A549 (cell line): Measurements from ENCODE around the gene MEGF6. TPM values are rescaled to one million over a fixed set of nuclear protein-coding genes. Genes with fewer than 3 reads are reported as not detected.

Experiments
- ATAC-seq, 2 experiments: fragments of 200-7000 bp in 1 of 2; fragments of >200 bp in 1 of 2; cut with Nextera tagmentation in 1 of 2; cut with Tn5 transposase in 1 of 2; 3 replicates each; pipeline versions ENCODE4 v1.8.0 to v1.9.1; 2018 to 2020; ENCODE audit warnings: mild to moderate bottlenecking in 1 of 2, moderate library complexity in 1 of 2
- CTCF ChIA-PET: fragments of 300-600 bp; sonication (Branson Sonifier 250); formaldehyde crosslinking; extraction: SDS; loops from one replicate; lab custom pipeline; 2021; ENCODE audit warnings: antibody characterized with exemption, inconsistent platforms; lab: Yijun Ruan, JAX
- POLR2A ChIA-PET: fragments of 350-600 bp; formaldehyde crosslinking; extraction: SDS; loops from one replicate; lab custom pipeline; 2021; ENCODE audit warnings: antibody characterized with exemption, inconsistent platforms; lab: Yijun Ruan, JAX
- DNase-seq, 2 experiments: peaks; one replicate each; pipeline versions ENCODE4 v3.0.0 to v3.0.0-alpha.2; 2011 to 2016; ENCODE audit warnings: low read depth in 1 of 2, low spot score in 1 of 2
- FAIRE-seq: peaks from 2 replicates; lab custom pipeline; 2011; peaks lifted over from hg19 to GRCh38; lab: Jason Lieb, UNC
- H3K27ac ChIP-seq, 2 experiments: fragments of >200 bp; sonication (Bioruptor Twin); formaldehyde crosslinking; 3 replicates each; pipeline ENCODE4 v1.5.1; 2016 to 2017
- H3K4me1 ChIP-seq: fragments of >200 bp; sonication (Bioruptor Twin); formaldehyde crosslinking; 3 replicates; pipeline ENCODE4 v1.6.1; 2016
- H3K4me2 ChIP-seq: fragments of >200 bp; sonication (Bioruptor Twin); formaldehyde crosslinking; 3 replicates; pipeline ENCODE4 v1.6.1; 2016
- H3K4me3 ChIP-seq: fragments of >200 bp; sonication (Bioruptor Twin); formaldehyde crosslinking; 3 replicates; pipeline ENCODE4 v1.5.1; 2016
- H3K9me3 ChIP-seq: fragments of >200 bp; sonication (Bioruptor Twin); formaldehyde crosslinking; 3 replicates; pipeline ENCODE4 v1.6.1; 2016
- BCL3 ChIP-seq: fragments of >200 bp; sonication (Bioruptor Twin); formaldehyde crosslinking; IDR thresholded peaks from 3 replicates; pipeline ENCODE4 v1.6.1; 2016
- BHLHE40 ChIP-seq: IDR thresholded peaks from 2 replicates; pipeline ENCODE4 v1.6.1; 2012; ENCODE audit warnings: low read depth, low read length, inconsistent platforms
- CBX2 ChIP-seq: fragments of 200-600 bp; sonication (generic); IDR thresholded peaks from 2 replicates; pipeline ENCODE4 v1.6.1; 2016; ENCODE audit warnings: low read depth, mild to moderate bottlenecking, borderline replicate concordance
- CBX8 ChIP-seq: fragments of 200-600 bp; sonication (generic); IDR thresholded peaks from 2 replicates; pipeline ENCODE4 v1.6.1; 2016
- CEBPB ChIP-seq, 2 experiments: fragments of >200 bp in 1 of 2; sonication (Bioruptor Twin) in 1 of 2; formaldehyde crosslinking in 1 of 2; IDR thresholded peaks; 2 replicates each; pipeline ENCODE4 v1.6.1; 2012 to 2016
- CHD2 ChIP-seq: fragments of 150-350 bp; IDR thresholded peaks from 2 replicates; pipeline ENCODE4 v1.6.1; 2014; ENCODE audit warnings: low read length; ENCODE audit not compliant: partially characterized antibody
- CTCF ChIP-seq: fragments of >200 bp; sonication (Bioruptor Twin); formaldehyde crosslinking; IDR thresholded peaks from 3 replicates; pipeline ENCODE4 v1.5.1; 2016
- E2F6 ChIP-seq: IDR thresholded peaks from 2 replicates; pipeline ENCODE4 v1.6.1; 2012; ENCODE audit warnings: low read depth, borderline replicate concordance
- EHF ChIP-seq: fragments of 250-450 bp; sonication (Bioruptor Pico); IDR thresholded peaks from 2 replicates; pipeline ENCODE4 v1.5.0; 2020; ENCODE audit warnings: mild to moderate bottlenecking
- ELK1 ChIP-seq: fragments of 150-350 bp; IDR thresholded peaks from 2 replicates; pipeline ENCODE4 v1.6.1; 2014; ENCODE audit warnings: low read depth, mild to moderate bottlenecking, low read length
- ESRRA ChIP-seq: fragments of 150-350 bp; IDR thresholded peaks from 2 replicates; pipeline ENCODE4 v1.6.1; 2014; ENCODE audit warnings: mild to moderate bottlenecking, low read length, borderline replicate concordance
- FOSB ChIP-seq: fragments of 250-450 bp; sonication (Bioruptor Pico); IDR thresholded peaks from 2 replicates; pipeline ENCODE4 v1.5.0; 2020; ENCODE audit warnings: mild to moderate bottlenecking, moderate library complexity
- FOSL2 ChIP-seq, 2 experiments: fragments of 450-650 bp in 1 of 2; fragments of >200 bp in 1 of 2; sonication (Bioruptor Twin) in 1 of 2; formaldehyde crosslinking; IDR thresholded peaks; 2 replicates each; pipeline versions ENCODE4 v1.5.0 to v1.6.1; 2016 to 2020; ENCODE audit warnings: mild to moderate bottlenecking in 1 of 2, moderate library complexity in 1 of 2
- HEYL ChIP-seq: fragments of 250-450 bp; sonication (Bioruptor Pico); IDR thresholded peaks from 2 replicates; pipeline ENCODE4 v1.8.0; 2021; ENCODE audit warnings: mild to moderate bottlenecking, moderate library complexity
- HOXA7 ChIP-seq: fragments of 250-450 bp; sonication (Bioruptor Pico); IDR thresholded peaks from 2 replicates; pipeline ENCODE4 v1.5.0; 2020; ENCODE audit warnings: mild to moderate bottlenecking, moderate library complexity
- HOXB13 ChIP-seq: fragments of 250-450 bp; sonication (Bioruptor Pico); IDR thresholded peaks from 2 replicates; pipeline ENCODE4 v1.5.0; 2020; ENCODE audit warnings: low read depth, mild to moderate bottlenecking, moderate library complexity
- HOXB5 ChIP-seq: fragments of 250-450 bp; sonication (Bioruptor Pico); IDR thresholded peaks from 2 replicates; pipeline ENCODE4 v1.5.0; 2020; ENCODE audit warnings: mild to moderate bottlenecking, moderate library complexity
- JUNB ChIP-seq: fragments of >200 bp; sonication (Bioruptor Twin); formaldehyde crosslinking; IDR thresholded peaks from 2 replicates; pipeline ENCODE4 v1.6.1; 2016
- KDM5A ChIP-seq: fragments of 200-600 bp; sonication (generic); IDR thresholded peaks from 2 replicates; pipeline ENCODE4 v1.6.1; 2016; ENCODE audit warnings: antibody characterized with exemption, mild to moderate bottlenecking
- NFE2L2 ChIP-seq: fragments of 150-350 bp; conservative IDR thresholded peaks from 2 replicates; pipeline ENCODE4 v1.6.1; 2014; ENCODE audit warnings: low read length
- PHF8 ChIP-seq: fragments of 200-600 bp; sonication (generic); IDR thresholded peaks from 2 replicates; pipeline ENCODE4 v1.6.1; 2016; ENCODE audit warnings: low read depth, mild to moderate bottlenecking, antibody characterized with exemption, moderate library complexity, borderline replicate concordance
- RAD21 ChIP-seq, 2 experiments: fragments of >200 bp in 1 of 2; sonication (Bioruptor Twin) in 1 of 2; formaldehyde crosslinking in 1 of 2; IDR thresholded peaks in 1 of 2; conservative IDR thresholded peaks in 1 of 2; 2 replicates in 1 of 2; 3 replicates in 1 of 2; pipeline ENCODE4 v1.6.1; 2012 to 2018; ENCODE audit warnings: inconsistent platforms in 1 of 2
- RARB ChIP-seq: fragments of 250-450 bp; sonication (Bioruptor Pico); IDR thresholded peaks from 2 replicates; pipeline ENCODE4 v1.8.0; 2021; ENCODE audit warnings: mild to moderate bottlenecking, moderate library complexity
- RCOR1 ChIP-seq: fragments of 150-350 bp; IDR thresholded peaks from 2 replicates; pipeline ENCODE4 v1.6.1; 2014; ENCODE audit warnings: antibody characterized with exemption, low read length, low read depth
- REST ChIP-seq: fragments of 200-600 bp; sonication (generic); IDR thresholded peaks from 2 replicates; pipeline ENCODE4 v1.6.1; 2016; ENCODE audit warnings: antibody characterized with exemption, mild to moderate bottlenecking, moderate library complexity
- SREBF2 ChIP-seq: fragments of 450-650 bp; IDR thresholded peaks from 2 replicates; pipeline ENCODE4 v1.6.1; 2014; ENCODE audit warnings: mild to moderate bottlenecking, moderate library complexity
- TFCP2L1 ChIP-seq: fragments of 250-450 bp; sonication (Bioruptor Pico); IDR thresholded peaks from 2 replicates; pipeline ENCODE4 v1.5.0; 2021; ENCODE audit warnings: mild to moderate bottlenecking
- ZFP36 ChIP-seq: fragments of 450-650 bp; IDR thresholded peaks from 2 replicates; pipeline ENCODE4 v1.6.1; 2014; ENCODE audit warnings: borderline replicate concordance; ENCODE audit not compliant: partially characterized antibody
- ZSCAN20 ChIP-seq: fragments of 250-450 bp; sonication (Bioruptor Pico); IDR thresholded peaks from 2 replicates; pipeline ENCODE4 v1.8.0; 2022; ENCODE audit warnings: mild to moderate bottlenecking, moderate library complexity
- WGBS: methylation state at CpG from one replicate; pipeline ENCODE4 v1.1.6; 2017; ENCODE audit errors: missing lambda C conversion rate; 5-methylcytosine and 5-hydroxymethylcytosine counted together
- polyA plus RNA-seq, 4 experiments: library from polyadenylated mRNA; depleted of rRNA in 3 of 4; stranded (reverse); fragments of >200 nt; fragmentation: RNase III in 1 of 4; extraction: RNeasy Plus Mini Kit Qiagen cat#74134 plus additional on column Dnase treatment in 1 of 4; gene quantifications; 2 replicates in 3 of 4; 3 replicates in 1 of 4; pipeline ENCODE4 v1.2.3, GENCODE V29; 2011 to 2017

The MEGF6 gene
- polyA plus RNA-seq, 2 of the 4 experiments (the other 2 are of a cell fraction): 0.66 to 13.7 TPM

GRCh38 chr1:3461238-3461933 lies 149.9 kb downstream of the MEGF6 start:
- ChIA-PET CTCF (interaction anchor here (1.0 to 3.6 kb wide), 3 partner anchors 8 to 159 kb away, joined by 3 to 33 read pairs (median 5); no protein-coding TSS in a partner anchor), POLR2A (no interaction called here)
- H3K27ac ChIP-seq: no peak overlapping the region
- no peak overlapping the region for H3K4me2 ChIP-seq
- peaks cover 3% of the 10 kb centered on the region; the same call in 1 of the 3 replicates for H3K4me1 ChIP-seq
- DNase-seq (no peak), FAIRE-seq (no peak), ATAC-seq (no peak)
- H3K9me3 ChIP-seq: no peaks in the 10 kb centered on the region
- no peak overlapping the region for H3K4me3 ChIP-seq
- 98% methylated on average over 11 of the region's 30 CpGs for WGBS
- no peak for TF ChIP-seq SREBF2
- no peak for TF ChIP-seq ELK1
- no peak for TF ChIP-seq KDM5A
- no peak for TF ChIP-seq ESRRA
- TF ChIP-seq E2F6: no peak
- no peak for TF ChIP-seq CEBPB (IDR thresholded peaks at IDR 0.05)
- TF ChIP-seq HEYL (CRISPR knock-in tag): no peak
- no peak for TF ChIP-seq JUNB
- TF ChIP-seq HOXB13 (CRISPR knock-in tag): no peak
- TF ChIP-seq PHF8: no peak
- TF ChIP-seq CBX2: no peak
- no peak for TF ChIP-seq HOXB5 (CRISPR knock-in tag)
- TF ChIP-seq EHF: no peak
- TF ChIP-seq HOXA7: no peak
- no peak for TF ChIP-seq TFCP2L1 (CRISPR knock-in tag)
- TF ChIP-seq FOSL2 (IDR thresholded peaks at IDR 0.05): no peak
- TF ChIP-seq FOSL2 (CRISPR knock-in tag; IDR thresholded peaks at IDR 0.05): no peak

- FAIRE-seq (no peak), ATAC-seq (no peak), DNase-seq (no peak)
- Histone ChIP-seq H3K27ac (peak overlapping the region in 1 of 2 experiments; percentile 39; a peak in 1 of 6 replicates), H3K9me3 (no peaks in the 10 kb centered on the region), H3K4me1 (peaks cover 3% of the 10 kb centered on the region; the same call in 1 of the 3 replicates), H3K4me2 (no peak overlapping the region), H3K4me3 (no peak overlapping the region)
- 73% methylated on average over 5 of the region's 14 CpGs for WGBS
- ChIA-PET POLR2A (no interaction called here), CTCF (interaction anchor here (1.0 to 1.5 kb wide), 2 partner anchors 8 to 160 kb away, joined by 3 to 5 read pairs; no protein-coding TSS in a partner anchor)
- TF ChIP-seq CHD2: no peak
- TF ChIP-seq HOXA7: no peak
- no peak for TF ChIP-seq FOSB (CRISPR knock-in tag)
- no peak for TF ChIP-seq ZSCAN20 (CRISPR knock-in tag)
- no peak for TF ChIP-seq RAD21 (conservative IDR thresholded peaks at IDR 0.05 in 1 of 2, IDR thresholded peaks at IDR 0.05 in 1 of 2)
- no peak for TF ChIP-seq HOXB13 (CRISPR knock-in tag)
- no peak for TF ChIP-seq SREBF2
- TF ChIP-seq REST: no peak
- TF ChIP-seq RCOR1: no peak
- TF ChIP-seq HEYL (CRISPR knock-in tag): no peak
- no peak for TF ChIP-seq CBX8
- TF ChIP-seq BCL3: no peak
- TF ChIP-seq BHLHE40: no peak
- TF ChIP-seq RARB (CRISPR knock-in tag): no peak
- no peak for TF ChIP-seq CTCF
- TF ChIP-seq NFE2L2: no peak
- no peak for TF ChIP-seq ZFP36
Observed at GRCh38 chr1:3460672-3461131, 150.6 kb downstream of the MEGF6 start.
